HG02759 (cell line): ENCODE results near the gene DCC.

Experiments used
- ATAC-seq: cut with Tn5 transposase; IDR thresholded peaks from one replicate; pipeline ENCODE4 v1.9.1; 2021; ENCODE audit warnings: mild to moderate bottlenecking, moderate library complexity; ENCODE audit not compliant: unreplicated experiment

DCC gene

GRCh38 chr18:53283708-53284107, 943.7 kb downstream of the DCC start:
- ATAC-seq = no peak

GRCh38 chr18:53305461-53305860, 965.5 kb downstream of the DCC start:
- no peak for ATAC-seq

DNA sequence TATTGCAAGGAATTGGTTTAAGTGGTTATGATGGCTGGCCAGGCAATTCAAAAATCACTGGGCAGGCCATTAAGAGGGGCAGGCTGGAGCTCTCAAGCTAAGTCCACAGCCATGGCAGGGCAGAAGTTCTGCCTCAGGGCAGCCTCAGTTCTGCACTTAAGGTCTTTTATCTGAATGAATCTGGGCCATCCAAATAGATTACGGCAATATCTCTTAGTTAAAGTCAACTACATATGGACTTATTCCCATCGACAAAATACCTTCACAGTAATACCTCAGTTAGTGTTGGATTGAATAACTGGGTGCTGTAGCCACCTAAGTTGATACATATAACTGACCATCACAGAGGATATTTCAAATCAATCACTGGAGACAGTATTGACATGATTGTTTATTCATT, 979.6 kb downstream of the DCC start:
- ATAC-seq = no peak

- no peak for ATAC-seq
These were observed 982.2 kb downstream of the DCC start for GRCh38 chr18:53322163-53322562.

DNA sequence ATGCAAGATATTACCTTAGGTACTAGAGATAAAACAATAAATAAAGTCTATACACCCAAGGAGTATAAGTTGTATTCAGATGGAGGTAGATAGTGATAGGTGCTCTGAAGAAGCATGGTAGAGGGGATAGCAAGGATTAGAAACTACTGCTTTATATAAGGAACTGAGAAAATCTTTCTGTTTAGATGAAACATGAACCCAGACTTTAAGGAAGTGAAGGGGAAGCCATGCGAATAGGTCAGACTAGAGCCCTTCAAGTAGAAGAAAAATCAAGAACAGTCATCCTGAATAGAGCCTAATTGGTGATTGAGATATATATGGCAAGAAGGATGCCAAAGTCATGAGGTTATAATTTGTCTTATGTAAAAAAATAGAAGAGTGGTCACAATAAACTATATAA, 984.4 kb downstream of the DCC start:
- no peak for ATAC-seq

DNA sequence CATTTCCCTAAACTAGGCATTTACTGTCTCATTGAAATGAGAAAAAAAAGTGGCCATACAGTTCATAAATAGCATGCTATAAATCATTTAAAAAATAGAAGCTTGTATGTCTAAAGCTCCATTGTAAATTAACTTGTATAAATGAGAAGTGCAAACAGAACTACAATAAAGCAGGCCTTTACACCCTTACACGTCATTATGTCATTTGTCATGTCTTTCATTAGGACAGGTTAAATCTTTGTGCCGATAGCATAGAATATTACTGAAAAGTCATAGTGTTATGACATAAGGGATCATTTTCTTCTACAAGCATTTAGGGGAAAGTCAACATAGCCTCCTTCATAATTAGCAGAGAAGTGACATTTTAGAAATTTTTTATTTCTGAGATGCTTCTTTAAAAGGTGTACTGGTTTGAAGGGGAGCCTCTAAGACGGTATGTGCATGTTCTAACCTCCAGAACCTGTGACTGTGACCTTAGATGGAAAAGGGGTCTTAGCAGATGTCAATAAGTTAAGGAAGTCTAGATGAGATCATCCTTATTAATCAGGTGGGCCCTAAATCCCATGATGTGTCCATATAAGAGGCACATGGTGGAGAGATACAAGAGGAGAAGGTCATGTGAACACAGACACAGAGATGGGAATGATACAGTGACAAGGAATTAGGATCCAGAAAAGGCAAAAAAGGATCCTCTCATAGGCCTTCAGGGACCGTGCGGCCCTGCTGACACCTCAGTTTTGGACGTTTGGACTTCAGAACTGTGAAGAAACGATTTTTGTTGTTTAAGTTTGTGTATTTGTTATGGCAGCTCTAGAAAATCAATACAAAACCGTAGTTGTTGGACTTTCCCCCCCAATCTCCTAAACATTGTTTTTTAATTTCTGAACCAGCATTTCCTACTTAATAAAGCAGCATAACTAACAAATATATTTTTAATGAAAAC, 1020.8 kb downstream of the DCC start:
- no peak for ATAC-seq

DNA sequence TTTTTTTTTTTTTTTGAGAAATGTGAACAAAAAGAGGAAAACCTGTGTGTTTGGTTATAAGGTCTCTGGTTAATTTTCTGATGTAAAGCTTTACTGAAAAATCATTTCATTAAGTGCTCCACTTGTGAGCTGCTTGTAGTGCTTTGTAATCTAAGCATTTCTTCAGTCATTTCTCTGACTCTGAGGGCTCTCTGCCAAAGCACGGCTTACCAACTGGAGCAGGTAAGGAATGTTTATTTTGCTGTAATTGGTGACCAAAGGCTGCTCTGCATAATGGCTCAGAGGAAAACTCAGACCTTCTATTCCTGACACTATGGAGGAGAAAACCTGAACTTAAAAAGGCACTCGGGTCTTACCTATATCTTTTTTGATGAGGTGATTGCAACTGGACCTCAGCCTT, 1035.6 kb downstream of the DCC start:
- ATAC-seq = no peak

DNA sequence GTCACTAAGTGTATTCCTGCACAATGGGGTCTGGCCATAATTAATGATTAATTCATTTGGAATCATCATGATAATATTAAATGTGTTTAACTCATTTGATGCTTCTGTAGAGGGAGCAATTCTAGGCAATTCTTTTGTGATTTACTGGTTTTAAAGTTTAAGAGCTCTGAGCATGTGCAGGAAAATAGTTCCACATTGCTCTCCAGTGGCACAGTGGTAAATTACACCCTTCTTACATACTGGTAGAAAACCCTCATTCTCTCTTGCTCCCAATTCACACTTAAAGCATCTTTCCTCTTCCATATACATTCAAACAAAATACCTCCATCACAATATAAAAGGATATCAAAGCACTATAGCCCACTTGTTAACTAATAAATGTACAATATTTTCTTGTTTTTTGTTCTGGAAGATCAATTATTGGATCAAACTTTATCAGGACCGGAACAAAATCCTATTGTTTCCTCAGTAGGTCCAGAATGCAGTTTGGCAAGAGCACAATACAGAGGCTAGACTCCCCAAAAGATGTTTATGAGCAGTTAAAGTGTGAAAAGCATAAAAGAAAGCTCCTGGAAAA, 1040.2 kb downstream of the DCC start:
- no peak for ATAC-seq

GRCh38 chr18:53382870-53383269, 1042.9 kb downstream of the DCC start:
- ATAC-seq = no peak

GRCh38 chr18:53385889-53386288, 1045.9 kb downstream of the DCC start:
- ATAC-seq = no peak

GRCh38 chr18:53387581-53387980, 1047.6 kb downstream of the DCC start:
- no peak for ATAC-seq

- ATAC-seq = no peak
These were observed 1062.7 kb downstream of the DCC start for GRCh38 chr18:53402670-53403069.

GRCh38 chr18:53408271-53408670, 1068.3 kb downstream of the DCC start:
- no peak for ATAC-seq

DNA sequence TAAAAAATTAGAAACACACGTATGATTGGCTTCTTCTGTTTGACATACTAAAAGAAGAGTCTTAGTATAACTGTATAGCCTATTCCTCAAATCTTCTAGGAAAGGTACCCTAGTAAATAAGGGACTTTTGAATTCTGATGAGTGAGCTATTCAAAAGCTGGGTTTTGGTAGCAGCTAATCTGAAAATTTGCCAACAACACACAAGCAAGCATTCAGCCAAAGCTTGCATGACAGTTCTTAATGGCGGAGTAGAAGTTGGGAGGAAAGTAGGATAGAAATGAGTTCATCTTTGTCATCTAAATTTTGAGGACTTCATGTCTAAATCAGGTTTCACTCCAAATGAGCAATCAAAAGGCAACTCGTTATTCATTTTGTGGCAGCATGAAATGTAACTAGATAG, 1071.5 kb downstream of the DCC start:
- ATAC-seq = no peak

DNA sequence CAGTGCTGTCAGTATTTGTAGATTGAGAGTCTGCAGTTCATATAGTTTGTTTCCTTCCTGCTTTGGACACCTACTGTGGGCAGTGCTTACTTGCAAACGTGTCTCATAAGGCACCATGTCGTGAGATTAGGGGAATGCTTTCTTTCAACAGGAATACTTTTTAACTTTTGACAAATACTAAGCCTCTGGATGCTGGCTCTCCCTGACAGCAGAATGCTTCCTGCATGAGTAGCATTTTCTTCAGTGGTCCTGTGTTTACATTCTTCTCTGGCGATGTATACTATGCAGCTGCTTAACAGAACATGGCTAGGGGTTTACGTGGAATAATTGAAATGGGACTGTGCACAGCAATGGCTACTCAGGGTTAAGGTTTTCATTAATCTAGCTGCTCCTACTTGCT, 1077.0 kb downstream of the DCC start:
- ATAC-seq = no peak

DNA sequence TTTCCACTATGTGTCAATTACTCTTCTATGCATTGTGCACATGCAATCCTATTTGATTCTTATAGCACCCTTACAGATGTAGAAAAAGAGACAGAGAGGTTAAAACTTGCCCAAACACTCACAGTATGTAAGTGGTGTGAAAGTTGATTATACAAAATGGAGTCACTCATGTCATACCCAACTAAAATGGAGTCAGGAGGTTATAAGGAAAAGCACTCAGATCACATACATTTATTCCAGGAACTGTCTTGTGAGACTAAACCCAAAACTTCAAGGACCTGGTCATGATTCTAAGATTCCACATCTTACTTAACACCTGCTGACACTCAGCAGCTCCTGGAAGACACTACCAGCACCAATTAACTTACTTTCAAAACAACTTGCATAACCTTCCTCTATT, 1081.9 kb downstream of the DCC start:
- ATAC-seq = no peak

- ATAC-seq = no peak
These were observed 1082.9 kb downstream of the DCC start for GRCh38 chr18:53422896-53423295.

DNA sequence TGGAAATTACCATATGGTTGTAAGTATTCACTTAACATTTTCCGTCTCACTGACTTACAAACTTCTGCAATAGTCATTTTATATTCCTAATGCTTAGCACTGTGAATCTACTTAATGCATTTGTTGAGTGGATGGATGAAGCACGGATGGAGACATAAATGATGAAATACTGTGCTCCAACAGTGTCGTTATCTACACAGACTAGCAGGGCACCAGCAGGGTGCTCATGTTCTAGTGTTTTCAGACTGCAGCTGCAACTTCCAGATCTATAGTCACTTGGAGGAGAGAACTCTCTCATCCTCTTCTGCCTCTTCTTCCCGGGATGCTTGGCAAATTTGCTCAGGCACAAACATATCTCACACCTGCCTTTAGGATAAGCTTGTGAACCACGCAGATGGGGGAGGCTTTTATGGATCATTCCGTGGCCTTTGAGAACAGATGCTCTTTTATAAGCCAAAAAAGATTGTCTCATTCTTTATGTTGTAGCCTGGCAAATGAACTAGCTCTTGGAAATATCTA, 1086.7 kb downstream of the DCC start:
- no peak for ATAC-seq

- ATAC-seq = no peak
These were observed 1101.9 kb downstream of the DCC start for GRCh38 chr18:53441761-53442414.

- ATAC-seq = no peak
These were observed 1102.4 kb downstream of the DCC start for GRCh38 chr18:53442415-53442783.

DNA sequence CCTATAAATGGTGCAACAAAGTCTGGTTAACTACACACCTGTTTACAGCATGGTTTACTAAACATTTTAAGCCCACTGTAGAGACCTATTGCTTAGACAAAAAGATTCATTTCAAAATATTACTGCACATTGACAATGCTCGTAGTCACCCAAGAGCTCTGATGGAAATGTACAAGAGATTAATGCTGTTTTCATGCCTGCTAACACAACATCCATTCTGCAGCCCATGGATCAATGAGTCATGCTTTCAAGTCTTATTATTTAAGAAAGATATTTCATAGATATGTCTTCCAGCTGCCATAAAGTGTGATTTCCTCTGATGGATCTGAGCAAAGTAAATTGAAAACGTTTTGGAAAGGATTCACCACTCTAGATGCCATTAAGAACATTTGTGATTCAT, 1103.3 kb downstream of the DCC start:
- no peak for ATAC-seq

DNA sequence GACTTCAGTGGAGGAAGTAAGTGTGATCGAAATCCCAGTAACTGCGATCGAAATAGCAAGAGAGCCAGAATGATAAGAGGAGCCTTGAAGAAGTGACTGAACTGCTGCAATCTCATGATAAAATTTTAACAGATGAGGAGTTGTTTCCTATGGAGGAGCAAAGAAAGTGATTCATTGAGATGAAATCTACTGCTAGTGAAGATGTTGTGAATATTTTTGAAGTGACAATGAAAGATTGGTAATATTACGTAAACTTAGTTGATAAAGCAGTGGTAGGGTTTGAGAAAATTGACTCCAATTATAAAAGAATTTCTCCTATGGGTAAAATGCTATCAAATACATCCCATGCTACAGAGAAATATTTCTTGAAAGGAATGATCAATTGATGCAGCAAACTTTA, 1103.8 kb downstream of the DCC start:
- ATAC-seq = no peak
